GM12872 (cell line): ENCODE results near the gene FBXO7.

Experiments used
- CTCF ChIP-seq: IDR thresholded peaks from 3 replicates; pipeline ENCODE4 v1.5.1; 2011; ENCODE audit warnings: low read depth, mild to moderate bottlenecking, low read length, moderate library complexity; ENCODE audit not compliant: insufficient read depth

Gene FBXO7

GRCh38 chr22:32546496-32546895 is 71.9 kb downstream of the FBXO7 start:
- TF ChIP-seq CTCF, result no peak

GRCh38 chr22:32546935-32547334 is 72.3 kb downstream of the FBXO7 start:
- no peak for TF ChIP-seq CTCF

- TF ChIP-seq CTCF, result no peak
Measured at GRCh38 chr22:32548039-32548438, 73.4 kb downstream of the FBXO7 start.
